ENCODE data around the gene FIGN.

GRCh38 chr2:163621445-163622004 lies 114.3 kb downstream of the FIGN start:
- no peak for TF ChIP-seq POLR2A (IDR thresholded peaks at IDR 0.05; ENCODE audit: low read depth, low read length)
- no peak for TF ChIP-seq POLR2AphosphoS5 (IDR thresholded peaks at IDR 0.05; ENCODE audit: low read depth, low read length)
- no peak for TF ChIP-seq TAF1 (IDR thresholded peaks at IDR 0.05; ENCODE audit: borderline replicate concordance, low read depth, low read length)

Data from GM12892 (cell line).